ENCODE results near the gene RARB. TPM values are rescaled to one million over a fixed set of nuclear protein-coding genes. Genes with fewer than 3 reads are reported as not detected.

The RARB gene
- total and polyA plus RNA-seq, 2 of the 13 experiments (the other 11 are each of a cell fraction or from before 2014, with no cell fraction given), result 0.16 TPM; not detected in 1

- TF ChIP-seq RNF2 (conservative IDR thresholded peaks at IDR 0.05; ENCODE audit: low read depth) (no peak), ZNF891 (CRISPR knock-in tag; IDR thresholded peaks at IDR 0.05) (no peak), ZNF350 (CRISPR knock-in tag; IDR thresholded peaks at IDR 0.05; ENCODE audit: borderline replicate concordance, low read depth) (no peak), ZFP41 (CRISPR knock-in tag; IDR thresholded peaks at IDR 0.05; ENCODE audit: borderline replicate concordance) (no peak), ZNF232 (CRISPR knock-in tag; IDR thresholded peaks at IDR 0.05; ENCODE audit: borderline replicate concordance) (no peak), RERE (CRISPR knock-in tag; IDR thresholded peaks at IDR 0.05; ENCODE audit: low read depth) (no peak), THYN1 (CRISPR knock-in tag; IDR thresholded peaks at IDR 0.05; ENCODE audit: borderline replicate concordance, low read depth) (no peak), ZNF124 (CRISPR knock-in tag; IDR thresholded peaks at IDR 0.05) (no peak), SYNCRIP (IDR thresholded peaks at IDR 0.05; ENCODE audit: insufficient read depth, low read depth, low read length) (no peak), ZNF879 (CRISPR knock-in tag; IDR thresholded peaks at IDR 0.05) (no peak), SP5 (CRISPR knock-in tag; IDR thresholded peaks at IDR 0.05; ENCODE audit: borderline replicate concordance, low read depth) (no peak)
- in situ Hi-C loops (cut with HindIII; ENCODE audit: extremely low pct_ligation_motif_present, low pct_unique_long_range_greater_than_20kb), result loop anchor here (10.0 kb wide), 1 partner anchor 163 kb away; the partner anchor contains the start of gene RARB
- CTCF ChIA-PET (ENCODE audit: low intra/inter-chr PET ratio, low total read pairs), result no interaction called here
Observed at GRCh38 chr3:25587526-25587925, 159.5 kb downstream of the RARB start.

More at GRCh38 chr3:25587526-25587925, 159.5 kb downstream of the RARB start:
- H3K36me3 ChIP-seq (replicated peaks in 1 of 2; ENCODE audit: control insufficient read depth in 1 of 2, insufficient read depth in 2 of 2, low read length in 2 of 2), result no peaks in the 10 kb centered on the region
- no peaks in the 10 kb centered on the region for H3K79me2 ChIP-seq (ENCODE audit: insufficient read depth, low read length)
- H3K9ac ChIP-seq (ENCODE audit: insufficient read depth, low read depth, low read length), result no peak overlapping the region
- intact Hi-C loops (cut with micrococcal nuclease; ENCODE audit: unreplicated experiment), result no loop called here
- peaks cover 17% of the 10 kb centered on the region for H3K4me1 ChIP-seq (ENCODE audit: insufficient read depth, low read length)
- WGBS (ENCODE audit: low lambda C conversion rate), result 75% methylated on average over 5 of the region's 5 CpGs
- ATAC-seq, result no peak
- H3K4me3 ChIP-seq (replicated peaks in 1 of 3; ENCODE audit: insufficient read depth in 1 of 3, low read depth in 2 of 3, low read length in 3 of 3), result no peak overlapping the region
- no peak for DNase-seq (ENCODE audit: low spot score)
- no TSS peak for BruUV-seq (replicated peaks)
- H3K9me3 ChIP-seq (ENCODE audit: low read length), result no peaks in the 10 kb centered on the region
- no peak for FAIRE-seq
- POLR2A ChIA-PET, result no interaction called here
- no peak overlapping the region for H3K27ac ChIP-seq (ENCODE audit: extremely low read length, insufficient read depth, low read length)
- H3K27me3 ChIP-seq (ENCODE audit: control insufficient read depth in 1 of 2, insufficient read depth in 2 of 2, low read length in 2 of 2), result no peaks in the 10 kb centered on the region
- H2AFZ ChIP-seq (ENCODE audit: low read length), result no peak overlapping the region
- H3K4me2 ChIP-seq (ENCODE audit: low read depth, low read length), result no peak overlapping the region
- H4K20me1 ChIP-seq (ENCODE audit: insufficient read depth, low read length), result no peaks in the 10 kb centered on the region

All from HepG2 (cell line).